GM19395 (cell line): ENCODE results near the gene NBPF1.
"Not testable (repeated sequence)": the region's sequence is repeated elsewhere in the genome, so short reads cannot be mapped to it uniquely, and the experiment has no call there.

ENCODE experiments used
- ATAC-seq: cut with Tn5 transposase; IDR thresholded peaks from one replicate; pipeline ENCODE4 v1.9.1; 2021; ENCODE audit warnings: mild to moderate bottlenecking, moderate library complexity; ENCODE audit not compliant: unreplicated experiment

Gene NBPF1

GRCh38 chr1:16642025-16642966, 28.9 kb upstream of the NBPF1 start:
- ATAC-seq, result not testable (repeated sequence)

- ATAC-seq, result not testable (repeated sequence)
Measured at GRCh38 chr1:16641159-16641975, 28.0 kb upstream of the NBPF1 start.

- ATAC-seq, result not testable (repeated sequence)
Measured at GRCh38 chr1:16639091-16640031, 26.0 kb upstream of the NBPF1 start.

GRCh38 chr1:16637941-16638778, 24.8 kb upstream of the NBPF1 start:
- not testable (repeated sequence) for ATAC-seq

- ATAC-seq, result not testable (repeated sequence)
Measured at GRCh38 chr1:16636551-16637195, 23.3 kb upstream of the NBPF1 start.

GRCh38 chr1:16635959-16636358, 22.6 kb upstream of the NBPF1 start:
- not testable (repeated sequence) for ATAC-seq

- ATAC-seq, result not testable (repeated sequence)
Measured at GRCh38 chr1:16633540-16634282, 20.3 kb upstream of the NBPF1 start.

GRCh38 chr1:16632044-16632850, 18.9 kb upstream of the NBPF1 start:
- ATAC-seq, result not testable (repeated sequence)

- ATAC-seq, result no peak
Measured at GRCh38 chr1:16631248-16632043, 18.1 kb upstream of the NBPF1 start.

GRCh38 chr1:16630661-16631247, 17.4 kb upstream of the NBPF1 start:
- ATAC-seq, result no peak

GRCh38 chr1:16629916-16630530, 16.7 kb upstream of the NBPF1 start:
- not testable (repeated sequence) for ATAC-seq

- no peak for ATAC-seq
Measured at GRCh38 chr1:16628361-16629111, 15.2 kb upstream of the NBPF1 start.

- not testable (repeated sequence) for ATAC-seq
Measured at GRCh38 chr1:16626409-16626983, 13.1 kb upstream of the NBPF1 start.

- no peak for ATAC-seq
Measured at GRCh38 chr1:16625497-16626408, 12.4 kb upstream of the NBPF1 start.
